GM10248 (cell line): ENCODE results near the gene FHIT.

Experiments used
- CTCF ChIA-PET: fragments of 300-600 bp; sonication (Branson Sonifier 250); formaldehyde crosslinking; extraction: SDS; loops from one replicate; lab custom pipeline; 2021; ENCODE audit warnings: antibody characterized with exemption; lab: Yijun Ruan, JAX
- POLR2A ChIA-PET: fragments of 350-650 bp; sonication (Branson Sonifier 250); formaldehyde crosslinking; extraction: SDS; loops from one replicate; lab custom pipeline; 2020; ENCODE audit warnings: antibody characterized with exemption; lab: Yijun Ruan, JAX
- DNase-seq: peaks from one replicate; pipeline ENCODE4 v3.0.0; 2012; ENCODE audit errors: extremely low spot score
- TF ChIP-seq, protein P1 (sequence below): IDR thresholded peaks from 2 replicates; pipeline ENCODE4 v1.5.1; 2012; ENCODE audit warnings: mild to moderate bottlenecking, low read depth; ENCODE audit errors: extremely low read depth, missing control alignments, control extremely low read depth

FHIT gene

DNA sequence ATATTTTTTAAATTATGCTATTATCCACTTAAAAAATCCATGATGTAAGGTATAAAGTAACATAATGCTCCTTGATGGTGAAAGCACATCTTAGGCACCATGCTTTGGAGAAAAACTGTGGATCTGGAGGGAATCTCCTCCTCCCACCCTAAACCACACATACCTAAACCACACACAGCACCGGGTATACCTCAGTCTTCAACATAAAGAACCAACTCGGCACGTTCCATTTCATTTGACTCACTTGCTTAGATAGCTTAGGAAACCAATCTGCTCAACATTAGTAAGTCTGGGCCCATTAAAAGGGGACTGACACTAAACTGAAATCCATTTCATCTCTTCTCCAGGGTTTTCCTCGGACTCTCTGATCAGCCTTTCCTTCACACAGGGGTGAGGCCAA lies 1255.7 kb downstream of the FHIT start:
- DNase-seq = no peak
- TF ChIP-seq, protein P1, sequence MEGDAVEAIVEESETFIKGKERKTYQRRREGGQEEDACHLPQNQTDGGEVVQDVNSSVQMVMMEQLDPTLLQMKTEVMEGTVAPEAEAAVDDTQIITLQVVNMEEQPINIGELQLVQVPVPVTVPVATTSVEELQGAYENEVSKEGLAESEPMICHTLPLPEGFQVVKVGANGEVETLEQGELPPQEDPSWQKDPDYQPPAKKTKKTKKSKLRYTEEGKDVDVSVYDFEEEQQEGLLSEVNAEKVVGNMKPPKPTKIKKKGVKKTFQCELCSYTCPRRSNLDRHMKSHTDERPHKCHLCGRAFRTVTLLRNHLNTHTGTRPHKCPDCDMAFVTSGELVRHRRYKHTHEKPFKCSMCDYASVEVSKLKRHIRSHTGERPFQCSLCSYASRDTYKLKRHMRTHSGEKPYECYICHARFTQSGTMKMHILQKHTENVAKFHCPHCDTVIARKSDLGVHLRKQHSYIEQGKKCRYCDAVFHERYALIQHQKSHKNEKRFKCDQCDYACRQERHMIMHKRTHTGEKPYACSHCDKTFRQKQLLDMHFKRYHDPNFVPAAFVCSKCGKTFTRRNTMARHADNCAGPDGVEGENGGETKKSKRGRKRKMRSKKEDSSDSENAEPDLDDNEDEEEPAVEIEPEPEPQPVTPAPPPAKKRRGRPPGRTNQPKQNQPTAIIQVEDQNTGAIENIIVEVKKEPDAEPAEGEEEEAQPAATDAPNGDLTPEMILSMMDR = no peak
- POLR2A ChIA-PET = no interaction called here
- CTCF ChIA-PET = no interaction called here

GRCh38 chr3:59994732-59995304 lies 1256.4 kb downstream of the FHIT start:
- ChIA-PET CTCF (interaction anchor here (1.7 kb wide), 1 partner anchor 10 kb away, joined by 9 read pairs; no protein-coding TSS in a partner anchor), POLR2A (no interaction called here)
- TF ChIP-seq, protein P1 = no peak
- DNase-seq = no peak

- TF ChIP-seq, protein P1 = no peak
- no peak for DNase-seq
- POLR2A ChIA-PET = no interaction called here
- CTCF ChIA-PET = no interaction called here
Measured at GRCh38 chr3:59992578-59992977, 1258.7 kb downstream of the FHIT start.

- DNase-seq = no peak
- TF ChIP-seq, protein P1 = no peak
- CTCF ChIA-PET = interaction anchor here (1.1 kb wide), 1 partner anchor 11 kb away, joined by 3 read pairs; no protein-coding TSS in a partner anchor
- POLR2A ChIA-PET = no interaction called here
Measured at GRCh38 chr3:59990915-59991314, 1260.3 kb downstream of the FHIT start.

GRCh38 chr3:59982510-59982909 lies 1268.7 kb downstream of the FHIT start:
- ChIA-PET POLR2A (no interaction called here), CTCF (no interaction called here)
- DNase-seq = no peak
- TF ChIP-seq, protein P1 = no peak

GRCh38 chr3:59981377-59981776 lies 1269.9 kb downstream of the FHIT start:
- DNase-seq = no peak
- TF ChIP-seq, protein P1 = no peak
- ChIA-PET CTCF (no interaction called here), POLR2A (no interaction called here)
